K562 (cell line): ENCODE measurements around the gene FBXL13. TPM values are rescaled to one million over a fixed set of nuclear protein-coding genes. Genes with fewer than 3 reads are reported as not detected.

Experiments used
- CEBPB ChIP-seq: fragments of 450-650 bp; IDR thresholded peaks from 2 replicates; pipeline ENCODE4 v1.6.1; 2016; ENCODE audit warnings: missing genetic modification characterization, missing compliant biosample characterization
- CEBPG ChIP-seq, 3 experiments: fragments of 200-800 bp in 1 of 3; sonication (Bioruptor generic) in 1 of 3; sonication (generic) in 1 of 3; formaldehyde crosslinking in 1 of 3; IDR thresholded peaks in 2 of 3; conservative IDR thresholded peaks in 1 of 3; 2 replicates each; pipeline versions ENCODE4 v1.6.1 to v1.8.0; 2016 to 2022; ENCODE audit warnings: missing compliant biosample characterization in 2 of 3, missing genetic modification characterization in 2 of 3, mild to moderate bottlenecking in 1 of 3, missing genetic modification reagents in 1 of 3
- CTBP1 ChIP-seq: fragments of 450-650 bp; IDR thresholded peaks from 2 replicates; pipeline ENCODE4 v1.6.1; 2016; ENCODE audit warnings: borderline replicate concordance
- DPF2 ChIP-seq: fragments of 450-650 bp; IDR thresholded peaks from 2 replicates; pipeline ENCODE4 v1.6.1; 2016
- E2F8 ChIP-seq: fragments of 450-650 bp; IDR thresholded peaks from 2 replicates; pipeline ENCODE4 v1.7.1; 2018; ENCODE audit warnings: mild to moderate bottlenecking, low read depth; ENCODE audit not compliant: partially characterized antibody
- GTF2E2 ChIP-seq: fragments of 200-800 bp; sonication (Bioruptor generic); IDR thresholded peaks from 2 replicates; pipeline ENCODE4 v1.6.1; 2016; ENCODE audit warnings: missing genetic modification characterization, missing compliant biosample characterization
- HDAC1 ChIP-seq, 2 experiments: fragments of 450-650 bp; IDR thresholded peaks; 2 replicates each; pipeline ENCODE4 v1.6.1; 2016 to 2017; ENCODE audit warnings: inconsistent platforms in 1 of 2, mild to moderate bottlenecking in 1 of 2, moderate library complexity in 1 of 2
- JUND ChIP-seq, 2 experiments: IDR thresholded peaks; 2 replicates in 1 of 2; 3 replicates in 1 of 2; pipeline ENCODE4 v1.6.1; 2011; ENCODE audit warnings: borderline replicate concordance in 2 of 2, low read depth in 2 of 2, low read length in 2 of 2, improper control_type of control experiment in 1 of 2, missing biosample characterization in 1 of 2, missing genetic modification characterization in 1 of 2, missing genetic modification reagents in 1 of 2
- KDM2B ChIP-seq: fragments of 250-450 bp; sonication (Bioruptor Pico); IDR thresholded peaks from 2 replicates; pipeline ENCODE4 v1.8.0; 2021; ENCODE audit warnings: mild to moderate bottlenecking, moderate library complexity
- MEIS2 ChIP-seq: fragments of 450-650 bp; IDR thresholded peaks from 2 replicates; pipeline ENCODE4 v1.6.1; 2014; ENCODE audit warnings: mild to moderate bottlenecking; ENCODE audit not compliant: partially characterized antibody
- NFYB ChIP-seq: IDR thresholded peaks from 2 replicates; pipeline ENCODE4 v1.6.1; 2011; ENCODE audit warnings: mild to moderate bottlenecking, moderate library complexity; ENCODE audit not compliant: insufficient read length; ENCODE audit errors: extremely low read depth
- RBBP5 ChIP-seq: fragments of 200-600 bp; sonication (generic); IDR thresholded peaks from 2 replicates; pipeline ENCODE4 v1.6.1; 2012; ENCODE audit warnings: borderline replicate concordance, mild to moderate bottlenecking, low read length, control low read depth, inconsistent platforms; ENCODE audit not compliant: insufficient read depth, poor library complexity, severe bottlenecking
- SLC30A9 ChIP-seq: fragments of 250-450 bp; sonication (Bioruptor Pico); IDR thresholded peaks from 2 replicates; pipeline ENCODE4 v1.8.0; 2022; ENCODE audit warnings: mild to moderate bottlenecking, moderate library complexity
- SRSF7 ChIP-seq: fragments of 200-400 bp; formaldehyde crosslinking; optimal IDR thresholded peaks from 2 replicates; pipeline ENCODE3; 2017; ENCODE audit warnings: mild to moderate bottlenecking, low read depth, low read length
- TFAM ChIP-seq: fragments of 250-450 bp; sonication (Bioruptor Pico); conservative IDR thresholded peaks from 2 replicates; pipeline ENCODE4 v1.5.0; 2021; ENCODE audit warnings: mild to moderate bottlenecking, moderate library complexity
- ZC3H4 ChIP-seq: sonication (generic); formaldehyde crosslinking; IDR thresholded peaks from 2 replicates; pipeline ENCODE4 v1.9.0; 2021; ENCODE audit warnings: missing genetic modification reagents, borderline replicate concordance
- ZNF785 ChIP-seq: fragments of 250-450 bp; sonication (Bioruptor Pico); IDR thresholded peaks from 2 replicates; pipeline ENCODE4 v1.4.0; 2020; ENCODE audit warnings: mild to moderate bottlenecking
- ZNF79 ChIP-seq: fragments of 250-450 bp; sonication (Bioruptor Pico); IDR thresholded peaks from 2 replicates; pipeline ENCODE4 v1.4.0; 2020; ENCODE audit warnings: low read depth, mild to moderate bottlenecking, moderate library complexity
- polyA plus RNA-seq, 8 experiments: library from polyadenylated mRNA; depleted of rRNA in 4 of 8; stranded (reverse) in 5 of 8; unstranded in 3 of 8; fragments of >200 nt; fragmentation: Nextera tagmentation in 2 of 8; fragmentation: Illumina TruSeq in 1 of 8; extraction: Ambion mirVana in 2 of 8; extraction: Trizol in 1 of 8; gene quantifications; 2 replicates each; pipeline versions ENCODE4 v1.2.1 to v1.2.3, GENCODE V29; 2011 to 2014; ENCODE audit warnings: inconsistent platforms in 1 of 8, missing spikeins in 1 of 8
- total RNA-seq, 7 experiments: library from RNA; depleted of rRNA in 6 of 7; stranded (reverse); fragments of >200 nt in 6 of 7; fragmentation: Illumina TruSeq in 2 of 7; extraction: Trizol in 2 of 7; gene quantifications; 2 replicates each; pipeline versions ENCODE4 v1.2.1 to v1.2.3, GENCODE V29; 2011 to 2021; ENCODE audit warnings: low replicate concordance in 1 of 7
- TF ChIP-seq, protein P1 (sequence below): fragments of 450-650 bp; IDR thresholded peaks from 2 replicates; pipeline ENCODE4 v1.6.1; 2016
- TF ChIP-seq, protein P2 (sequence below): IDR thresholded peaks from 2 replicates; pipeline ENCODE4 v1.6.1; 2014; ENCODE audit warnings: antibody characterized with exemption
- TF ChIP-seq, protein P3 (sequence below): fragments of 450-650 bp; conservative IDR thresholded peaks from 2 replicates; pipeline ENCODE4 v1.6.1; 2016; ENCODE audit warnings: missing genetic modification characterization, low read depth, mild to moderate bottlenecking, missing compliant biosample characterization, moderate library complexity

The FBXL13 gene
- total and polyA plus RNA-seq, 9 of the 15 experiments (the other 6 are each of a cell fraction or from before 2014, with no cell fraction given) = 16.3 to 55.0 (median 25.4) TPM

DNA sequence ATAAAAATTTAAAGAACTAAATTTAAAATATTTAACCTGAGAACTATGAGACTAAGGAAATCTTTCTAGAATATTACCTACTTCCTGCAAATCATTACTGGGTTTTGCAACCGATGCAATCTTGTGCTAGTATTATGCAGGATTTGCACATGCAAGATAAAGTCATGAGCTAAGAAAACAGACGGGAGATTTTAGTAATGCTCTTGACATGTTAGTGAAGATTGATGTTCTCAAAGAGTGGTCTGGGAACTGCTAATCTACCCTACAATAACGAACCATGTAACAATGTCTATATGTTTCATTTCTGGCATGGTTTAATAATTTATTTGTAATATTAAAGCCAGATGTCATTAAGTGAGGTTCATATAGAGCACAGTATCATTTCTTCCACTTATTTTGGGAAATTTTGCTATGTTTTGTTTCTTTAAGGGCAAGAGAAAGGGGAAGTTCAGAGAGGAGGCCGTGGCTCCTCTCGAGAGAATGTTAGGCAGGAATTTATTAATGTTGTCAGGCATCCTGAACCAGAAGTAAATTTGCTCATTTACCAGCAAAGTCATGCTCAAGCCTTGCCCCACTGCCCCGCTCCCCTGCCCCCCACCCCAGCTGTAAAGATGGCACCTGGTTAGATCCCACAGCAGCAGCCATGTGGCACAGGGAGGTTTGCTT lies 139.0 kb downstream of the FBXL13 start (continued):
- TF ChIP-seq E2F8 = no peak
- TF ChIP-seq ZNF79 = no peak
- no peak for TF ChIP-seq CEBPG (CRISPR knock-in tag; IDR thresholded peaks at IDR 0.05)
- peak in 1 of 2 experiments; percentile 78; a peak in 2 of 4 replicates for TF ChIP-seq CEBPG (tag; conservative IDR thresholded peaks at IDR 0.05 in 1 of 2, IDR thresholded peaks at IDR 0.05 in 1 of 2)
- TF ChIP-seq MEIS2 = peak; percentile 95
- TF ChIP-seq SRSF7 = no peak
- no peak for TF ChIP-seq SLC30A9 (CRISPR knock-in tag)
- TF ChIP-seq DPF2 = 0 out of 2 replicates have a peak, but pooled peaks have one; percentile 45
- no peak for TF ChIP-seq TFAM (CRISPR knock-in tag)
- TF ChIP-seq CEBPB (tag) = peak; percentile 81
- TF ChIP-seq HDAC1 (IDR thresholded peaks at IDR 0.05) = peak in 1 of 2 experiments; percentile 51; a peak in 1 of 4 replicates
- no peak for TF ChIP-seq NFYB
- no peak for TF ChIP-seq CTBP1
- TF ChIP-seq, protein P1, sequence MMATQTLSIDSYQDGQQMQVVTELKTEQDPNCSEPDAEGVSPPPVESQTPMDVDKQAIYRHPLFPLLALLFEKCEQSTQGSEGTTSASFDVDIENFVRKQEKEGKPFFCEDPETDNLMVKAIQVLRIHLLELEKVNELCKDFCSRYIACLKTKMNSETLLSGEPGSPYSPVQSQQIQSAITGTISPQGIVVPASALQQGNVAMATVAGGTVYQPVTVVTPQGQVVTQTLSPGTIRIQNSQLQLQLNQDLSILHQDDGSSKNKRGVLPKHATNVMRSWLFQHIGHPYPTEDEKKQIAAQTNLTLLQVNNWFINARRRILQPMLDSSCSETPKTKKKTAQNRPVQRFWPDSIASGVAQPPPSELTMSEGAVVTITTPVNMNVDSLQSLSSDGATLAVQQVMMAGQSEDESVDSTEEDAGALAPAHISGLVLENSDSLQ = peak; percentile 72
- no peak for TF ChIP-seq GTF2E2 (tag)
- no peak for TF ChIP-seq RBBP5
- no peak for TF ChIP-seq ZC3H4 (CRISPR knock-in tag)
- TF ChIP-seq, protein P2, sequence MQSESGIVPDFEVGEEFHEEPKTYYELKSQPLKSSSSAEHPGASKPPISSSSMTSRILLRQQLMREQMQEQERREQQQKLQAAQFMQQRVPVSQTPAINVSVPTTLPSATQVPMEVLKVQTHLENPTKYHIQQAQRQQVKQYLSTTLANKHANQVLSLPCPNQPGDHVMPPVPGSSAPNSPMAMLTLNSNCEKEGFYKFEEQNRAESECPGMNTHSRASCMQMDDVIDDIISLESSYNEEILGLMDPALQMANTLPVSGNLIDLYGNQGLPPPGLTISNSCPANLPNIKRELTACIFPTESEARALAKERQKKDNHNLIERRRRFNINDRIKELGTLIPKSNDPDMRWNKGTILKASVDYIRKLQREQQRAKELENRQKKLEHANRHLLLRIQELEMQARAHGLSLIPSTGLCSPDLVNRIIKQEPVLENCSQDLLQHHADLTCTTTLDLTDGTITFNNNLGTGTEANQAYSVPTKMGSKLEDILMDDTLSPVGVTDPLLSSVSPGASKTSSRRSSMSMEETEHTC = no peak
- TF ChIP-seq, protein P3, sequence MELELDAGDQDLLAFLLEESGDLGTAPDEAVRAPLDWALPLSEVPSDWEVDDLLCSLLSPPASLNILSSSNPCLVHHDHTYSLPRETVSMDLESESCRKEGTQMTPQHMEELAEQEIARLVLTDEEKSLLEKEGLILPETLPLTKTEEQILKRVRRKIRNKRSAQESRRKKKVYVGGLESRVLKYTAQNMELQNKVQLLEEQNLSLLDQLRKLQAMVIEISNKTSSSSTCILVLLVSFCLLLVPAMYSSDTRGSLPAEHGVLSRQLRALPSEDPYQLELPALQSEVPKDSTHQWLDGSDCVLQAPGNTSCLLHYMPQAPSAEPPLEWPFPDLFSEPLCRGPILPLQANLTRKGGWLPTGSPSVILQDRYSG = no peak
- no peak for TF ChIP-seq JUND (IDR thresholded peaks at IDR 0.05; ENCODE audit: borderline replicate concordance, low read depth, low read length)
- TF ChIP-seq JUND (tag; IDR thresholded peaks at IDR 0.05; ENCODE audit: borderline replicate concordance, low read depth, low read length) = no peak
- no peak for TF ChIP-seq KDM2B (CRISPR knock-in tag)
- TF ChIP-seq ZNF785 = no peak
